GM23338 (cell line): ENCODE measurements around the gene CHMP4B. TPM values are rescaled to one million over a fixed set of nuclear protein-coding genes. Genes with fewer than 3 reads are reported as not detected.

Experiments used
- ATAC-seq: fragments of 200-7000 bp; cut with Tn5 transposase; 3 replicates; pipeline ENCODE4 v1.9.1; 2020
- DNase-seq: peaks from one replicate; pipeline ENCODE4 v3.0.0-alpha.2; 2015; ENCODE audit warnings: low spot score
- H2AFZ ChIP-seq: fragments of 200-600 bp; sonication (generic); 2 replicates; pipeline ENCODE4 v1.8.0; 2016; ENCODE audit warnings: antibody characterized with exemption, mild to moderate bottlenecking, moderate library complexity
- H3F3A ChIP-seq: fragments of 200-600 bp; sonication (generic); replicated peaks from 2 replicates; pipeline ENCODE4 v1.8.0; 2017; ENCODE audit warnings: antibody characterized with exemption, mixed run types, low read depth
- H3K27ac ChIP-seq: fragments of 200-600 bp; sonication (generic); 2 replicates; pipeline ENCODE4 v1.6.1; 2016; ENCODE audit warnings: low read depth
- H3K27me3 ChIP-seq: fragments of 200-600 bp; sonication (generic); 2 replicates; pipeline ENCODE4 v1.8.0; 2016; ENCODE audit warnings: mild to moderate bottlenecking, mixed run types, moderate library complexity; ENCODE audit not compliant: insufficient read depth
- H3K36me3 ChIP-seq: fragments of 200-600 bp; sonication (generic); 2 replicates; pipeline ENCODE4 v1.8.0; 2016; ENCODE audit warnings: mild to moderate bottlenecking; ENCODE audit not compliant: insufficient read depth
- H3K4me1 ChIP-seq: fragments of 200-600 bp; sonication (generic); 2 replicates; pipeline ENCODE4 v1.8.0; 2016; ENCODE audit warnings: mild to moderate bottlenecking, moderate library complexity; ENCODE audit not compliant: insufficient read depth
- H3K4me2 ChIP-seq: fragments of 200-600 bp; sonication (generic); 2 replicates; pipeline ENCODE4 v1.7.1; 2017; ENCODE audit warnings: mixed run types
- H3K4me3 ChIP-seq: fragments of 200-600 bp; sonication (generic); 2 replicates; pipeline ENCODE4 v1.6.1; 2016; ENCODE audit warnings: mixed run types
- H3K79me2 ChIP-seq: fragments of 200-600 bp; sonication (generic); replicated peaks from 2 replicates; pipeline ENCODE4 v1.8.0; 2017; ENCODE audit warnings: mild to moderate bottlenecking; ENCODE audit not compliant: insufficient read depth
- H3K9me2 ChIP-seq: fragments of 200-600 bp; sonication (generic); 2 replicates; pipeline ENCODE4 v1.8.0; 2017; ENCODE audit not compliant: insufficient read depth
- H4K20me1 ChIP-seq: fragments of 200-600 bp; sonication (generic); replicated peaks from 2 replicates; pipeline ENCODE4 v1.8.0; 2017; ENCODE audit warnings: mild to moderate bottlenecking; ENCODE audit not compliant: insufficient read depth
- H3K27ac Mint-ChIP-seq: 2 replicates; pipeline ENCODE4 v1.8.0; 2020; ENCODE audit warnings: inconsistent platforms, mild to moderate bottlenecking, moderate library complexity, mixed read lengths
- H3K27me3 Mint-ChIP-seq: 3 replicates; pipeline ENCODE4 v1.8.0; 2022; ENCODE audit warnings: low read depth, mild to moderate bottlenecking, moderate library complexity, mixed read lengths, inconsistent platforms; ENCODE audit not compliant: insufficient read depth, poor library complexity
- H3K36me3 Mint-ChIP-seq: 3 replicates; pipeline ENCODE4 v1.8.0; 2021; ENCODE audit warnings: low read depth, mild to moderate bottlenecking, inconsistent platforms, moderate library complexity, mixed read lengths
- H3K4me1 Mint-ChIP-seq: 3 replicates; pipeline ENCODE4 v1.8.0; 2020; ENCODE audit warnings: mild to moderate bottlenecking, inconsistent platforms, mixed read lengths
- H3K4me3 Mint-ChIP-seq: 3 replicates; pipeline ENCODE4 v1.8.0; 2021; ENCODE audit warnings: moderate library complexity, mild to moderate bottlenecking, inconsistent platforms, mixed read lengths
- H3K9me3 Mint-ChIP-seq: 3 replicates; pipeline ENCODE4 v1.8.0; 2020; ENCODE audit warnings: moderate library complexity, mild to moderate bottlenecking, inconsistent platforms, mixed read lengths
- CREB1 ChIP-seq: fragments of 250-450 bp; sonication (Bioruptor Pico); IDR thresholded peaks from 2 replicates; pipeline ENCODE4 v1.5.0; 2020; ENCODE audit warnings: low read depth, mild to moderate bottlenecking, moderate library complexity
- CTCF ChIP-seq, 2 experiments: fragments of 200-600 bp in 1 of 2; sonication (generic) in 1 of 2; conservative IDR thresholded peaks; 2 replicates each; pipeline versions ENCODE4 v1.5.1 to v1.6.1; 2016 to 2017; ENCODE audit warnings: antibody characterized with exemption in 2 of 2, low read depth in 2 of 2, mild to moderate bottlenecking in 2 of 2, moderate library complexity in 1 of 2
- ETS1 ChIP-seq: IDR thresholded peaks from 2 replicates; pipeline ENCODE4 v1.6.1; 2016; ENCODE audit warnings: antibody characterized with exemption
- EZH2 ChIP-seq: fragments of 200-600 bp; sonication (generic); IDR thresholded peaks from one replicate; pipeline ENCODE4 v1.8.0; 2017; ENCODE audit warnings: antibody characterized with exemption, mild to moderate bottlenecking, low read depth; ENCODE audit not compliant: unreplicated experiment
- EZH2phosphoT487 ChIP-seq: fragments of 200-600 bp; sonication (generic); IDR thresholded peaks from one replicate; pipeline ENCODE4 v1.8.1; 2018; ENCODE audit warnings: antibody characterized with exemption; ENCODE audit not compliant: unreplicated experiment
- JUNB ChIP-seq: IDR thresholded peaks from one replicate; pipeline ENCODE4 v1.6.1; 2016; ENCODE audit warnings: antibody characterized with exemption; ENCODE audit not compliant: unreplicated experiment
- NANOG ChIP-seq: IDR thresholded peaks from 2 replicates; pipeline ENCODE4 v1.6.1; 2016; ENCODE audit warnings: antibody characterized with exemption, borderline replicate concordance
- POLR2AphosphoS5 ChIP-seq: IDR thresholded peaks from 2 replicates; pipeline ENCODE4 v1.6.1; 2016; ENCODE audit warnings: antibody characterized with exemption, low read depth
- REST ChIP-seq: IDR thresholded peaks from one replicate; pipeline ENCODE4 v1.6.1; 2018; ENCODE audit warnings: antibody characterized with exemption; ENCODE audit not compliant: unreplicated experiment
- STAT1 ChIP-seq: IDR thresholded peaks from one replicate; pipeline ENCODE4 v1.6.1; 2016; ENCODE audit warnings: antibody characterized with exemption; ENCODE audit not compliant: unreplicated experiment
- ZNF114 ChIP-seq: fragments of 250-450 bp; sonication (Bioruptor Pico); IDR thresholded peaks from 2 replicates; pipeline ENCODE4 v1.5.0; 2020; ENCODE audit warnings: mild to moderate bottlenecking, moderate library complexity
- ZNF331 ChIP-seq: fragments of 250-450 bp; sonication (Bioruptor Pico); IDR thresholded peaks from 2 replicates; pipeline ENCODE4 v1.5.0; 2020; ENCODE audit warnings: low read depth, mild to moderate bottlenecking, moderate library complexity
- ZNF462 ChIP-seq: fragments of 250-450 bp; sonication (Bioruptor Pico); IDR thresholded peaks from 2 replicates; pipeline ENCODE4 v1.5.0; 2020; ENCODE audit warnings: mild to moderate bottlenecking, moderate library complexity
- polyA plus RNA-seq: library from polyadenylated mRNA; unstranded; fragments of >200 nt; fragmentation: Nextera tagmentation; extraction: Ambion mirVana; gene quantifications from 2 replicates; pipeline ENCODE4 v1.2.1, GENCODE V29; 2016
- total RNA-seq: library from RNA; depleted of rRNA; stranded (reverse); fragments of >200 nt; shearing (Covaris generic); gene quantifications from 2 replicates; pipeline ENCODE4 v1.2.3, GENCODE V29; 2014

The CHMP4B gene
- total and polyA plus RNA-seq, 2 experiments from 2014 or later: 14.5 to 49.3 TPM

- Mint-ChIP-seq H3K9me3 (no peaks in the 10 kb centered on the region), H3K27me3 (peaks cover 8% of the 10 kb centered on the region), H3K4me3 (no peak overlapping the region), H3K36me3 (no peaks in the 10 kb centered on the region), H3K27ac (no peak overlapping the region; the same call in 1 of the 2 replicates), H3K4me1 (peaks cover 18% of the 10 kb centered on the region)
- ATAC-seq: no peak
- Histone ChIP-seq H3K4me1 (no peaks in the 10 kb centered on the region), H2AFZ (no peak overlapping the region), H3K27me3 (no peaks in the 10 kb centered on the region), H3K27ac (no peak overlapping the region), H3K79me2 (no peaks in the 10 kb centered on the region), H3K36me3 (no peaks in the 10 kb centered on the region), H3F3A (no peaks in the 10 kb centered on the region), H3K9me2 (no peaks in the 10 kb centered on the region), H3K4me2 (no peak overlapping the region), H3K4me3 (no peak overlapping the region), H4K20me1 (no peaks in the 10 kb centered on the region)
- TF ChIP-seq NANOG (no peak), JUNB (no peak), POLR2AphosphoS5 (no peak), CTCF (conservative IDR thresholded peaks at IDR 0.05; ENCODE audit: low read depth in 2 of 2) (no peak), ETS1 (no peak), STAT1 (no peak), EZH2 (no peak), ZNF462 (CRISPR knock-in tag) (no peak), ZNF114 (no peak), CREB1 (CRISPR knock-in tag) (no peak), REST (no peak), EZH2phosphoT487 (no peak), ZNF331 (CRISPR knock-in tag) (no peak)
- no peak for DNase-seq
Measured at GRCh38 chr20:33869283-33869682, 58.1 kb downstream of the CHMP4B start.
